ENCODE data around the gene CHRNB1.

- TF ChIP-seq CTCF (conservative IDR thresholded peaks at IDR 0.05; ENCODE audit: low read depth in 2 of 2) (no peak), POLR2AphosphoS5 (IDR thresholded peaks at IDR 0.05; ENCODE audit: low read depth) (no peak), EZH2phosphoT487 (IDR thresholded peaks at IDR 0.05; ENCODE audit: unreplicated experiment) (no peak), EZH2 (IDR thresholded peaks at IDR 0.05; ENCODE audit: low read depth, unreplicated experiment) (no peak), JUNB (IDR thresholded peaks at IDR 0.05; ENCODE audit: unreplicated experiment) (no peak), ETS1 (IDR thresholded peaks at IDR 0.05) (no peak), REST (IDR thresholded peaks at IDR 0.05; ENCODE audit: unreplicated experiment) (no peak), NANOG (IDR thresholded peaks at IDR 0.05; ENCODE audit: borderline replicate concordance) (no peak), STAT1 (IDR thresholded peaks at IDR 0.05; ENCODE audit: unreplicated experiment) (no peak), CREB1 (CRISPR knock-in tag; IDR thresholded peaks at IDR 0.05; ENCODE audit: low read depth) (no peak), ZNF331 (CRISPR knock-in tag; IDR thresholded peaks at IDR 0.05; ENCODE audit: low read depth) (no peak)
These were observed 49.1 kb downstream of the CHRNB1 start for GRCh38 chr17:7493941-7494340.

All from GM23338 (cell line).